Stimulated activated CD4-positive, alpha-beta T cell treated with anti-CD3 and anti-CD28 coated beads, Interleukin-15, amount 100 ng/mL, for 24 hours (primary cell): ENCODE results near the gene PTH1R.

ENCODE experiments used
- DNase-seq: peaks from one replicate; pipeline ENCODE4 v3.0.0-alpha.2; 2020

Gene PTH1R

DNA sequence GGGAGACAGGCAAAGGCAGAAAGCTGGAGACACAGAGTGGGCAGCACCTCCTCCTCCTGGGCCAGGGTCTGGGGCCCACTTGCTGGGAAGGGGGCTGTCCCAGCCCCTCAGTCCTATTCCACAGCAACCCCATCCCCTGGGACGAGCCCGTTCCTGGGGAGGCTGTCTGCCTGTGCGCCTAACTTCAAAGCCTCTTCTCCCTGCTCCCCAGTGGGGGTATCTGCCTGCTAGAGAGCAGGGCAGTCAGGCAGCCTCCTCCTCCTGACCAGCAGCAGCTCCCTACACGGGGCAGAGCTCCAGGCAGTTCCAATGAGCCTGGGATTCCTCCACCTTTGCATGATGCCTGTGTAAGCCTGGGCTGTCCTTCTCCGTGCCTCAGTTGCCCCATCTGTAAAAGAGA lies 6.9 kb downstream of the PTH1R start:
- no peak for DNase-seq

DNA sequence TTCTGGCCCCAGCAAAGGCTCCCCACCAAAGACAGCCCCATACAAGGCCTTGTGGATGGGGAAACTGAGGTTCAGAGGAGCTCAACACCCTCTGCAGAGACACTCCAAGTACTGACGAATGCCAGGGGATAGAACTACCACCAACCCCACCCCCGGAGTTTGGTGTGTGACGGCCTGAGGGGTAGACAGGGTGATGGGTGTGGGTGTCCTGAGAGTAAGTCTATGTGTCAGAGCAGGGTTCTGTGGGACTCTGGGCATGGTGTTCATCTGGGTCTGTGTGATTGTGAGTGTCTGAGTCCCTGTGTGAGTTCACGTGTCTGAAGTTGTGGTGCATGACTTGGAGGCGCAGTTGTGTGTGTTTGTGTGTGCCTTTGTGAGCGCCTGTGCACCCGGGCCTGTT lies 7.4 kb downstream of the PTH1R start:
- DNase-seq: peak; percentile 15

DNA sequence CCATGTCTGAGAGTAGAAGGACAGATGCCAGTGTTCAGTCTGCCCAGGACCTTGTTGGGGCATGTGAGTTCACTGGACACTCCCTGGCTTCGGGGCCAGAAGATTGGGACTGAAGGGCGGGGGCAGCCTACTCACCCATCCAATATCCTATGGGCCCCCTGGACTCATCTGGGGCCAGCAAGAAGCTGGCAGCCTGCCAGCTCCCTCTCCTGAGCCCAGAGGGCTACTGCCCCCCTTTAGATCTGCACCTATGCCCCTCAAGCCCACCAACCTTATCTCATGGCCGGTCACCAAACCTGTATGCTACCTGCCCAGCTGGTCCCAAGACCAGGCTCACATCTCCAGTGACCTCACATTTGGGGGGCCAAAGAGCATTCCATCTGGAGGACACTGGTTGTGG lies 8.1 kb downstream of the PTH1R start:
- no peak for DNase-seq

DNA sequence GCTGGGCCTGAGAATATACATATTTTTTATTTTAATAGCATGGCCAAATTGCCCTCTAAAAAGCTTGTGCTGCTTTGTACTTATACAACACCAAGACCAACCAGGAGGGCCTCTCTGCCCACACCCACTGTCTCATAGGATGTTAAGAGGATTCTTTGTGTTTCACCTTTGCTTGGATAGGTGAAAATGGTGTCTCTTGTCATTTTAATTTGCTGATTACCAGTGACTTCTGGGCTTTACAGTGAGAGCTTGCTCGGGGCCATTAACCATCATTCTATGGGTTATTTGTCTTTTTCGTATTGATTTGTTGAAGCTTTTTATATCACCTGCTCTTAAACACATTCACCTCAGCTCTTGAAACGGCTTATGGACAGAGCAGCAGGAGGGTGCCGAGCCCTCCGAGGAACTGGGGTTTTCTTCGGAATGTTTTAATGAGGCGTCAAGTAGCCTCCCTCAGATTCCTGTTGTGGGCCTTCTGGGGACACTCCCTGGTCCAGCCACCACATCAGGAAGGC lies 10.5 kb downstream of the PTH1R start:
- DNase-seq: no peak

DNA sequence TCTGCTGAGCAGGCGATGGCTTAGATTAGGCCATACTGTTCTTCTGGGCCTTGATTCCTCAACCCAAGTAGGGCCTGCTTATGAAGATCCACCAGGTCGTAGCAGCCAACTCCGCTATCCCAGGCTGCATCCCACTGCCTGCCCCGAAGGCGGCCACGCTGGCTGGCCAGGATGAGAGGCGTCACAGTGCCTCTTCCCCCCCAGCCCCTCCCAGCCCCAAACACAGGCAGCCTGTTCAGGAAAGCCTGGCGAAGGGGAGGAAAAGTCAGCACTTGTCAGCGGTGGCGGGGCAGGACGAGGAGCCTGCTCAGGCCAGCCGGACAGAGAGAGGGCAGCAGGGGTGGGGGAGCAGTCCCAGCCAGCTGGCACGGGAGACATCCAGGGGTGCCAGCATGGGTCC lies 11.2 kb downstream of the PTH1R start:
- no peak for DNase-seq

DNA sequence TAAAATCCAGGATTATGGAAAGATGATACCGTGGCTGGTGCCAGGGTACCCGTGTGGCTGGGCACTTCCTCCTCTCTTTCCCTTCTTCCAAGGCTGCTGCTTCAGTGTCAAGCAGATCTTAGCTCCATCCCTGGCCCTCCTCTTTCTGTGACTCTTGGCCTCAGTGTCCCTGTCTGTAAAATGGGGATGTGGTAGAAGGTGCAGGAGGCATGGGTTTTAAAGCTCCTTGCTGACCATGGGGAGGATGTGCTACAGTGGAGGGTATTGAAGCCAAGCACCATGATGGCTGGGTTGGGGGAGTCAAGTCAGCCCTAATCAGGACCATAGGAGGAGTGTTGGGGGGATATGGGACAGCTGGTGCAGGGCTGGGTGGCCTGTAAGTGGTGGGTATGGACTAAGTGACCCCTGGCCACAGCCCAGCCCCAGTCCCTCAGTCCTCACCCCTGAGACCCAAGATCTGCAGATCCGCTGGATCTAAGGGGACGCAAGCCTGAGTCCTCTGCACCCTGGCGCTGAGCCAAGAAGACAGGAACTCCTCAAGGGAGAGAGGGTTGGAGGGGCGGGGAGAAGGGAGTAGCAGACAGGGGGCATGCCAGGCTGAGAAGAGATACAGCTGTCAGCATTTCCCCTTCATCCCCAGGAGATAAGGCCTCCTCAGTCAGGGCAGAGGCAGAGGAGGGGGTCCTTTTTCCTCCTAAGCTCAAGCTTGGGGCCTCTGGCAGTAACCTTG lies 12.0 kb downstream of the PTH1R start:
- DNase-seq: no peak

DNA sequence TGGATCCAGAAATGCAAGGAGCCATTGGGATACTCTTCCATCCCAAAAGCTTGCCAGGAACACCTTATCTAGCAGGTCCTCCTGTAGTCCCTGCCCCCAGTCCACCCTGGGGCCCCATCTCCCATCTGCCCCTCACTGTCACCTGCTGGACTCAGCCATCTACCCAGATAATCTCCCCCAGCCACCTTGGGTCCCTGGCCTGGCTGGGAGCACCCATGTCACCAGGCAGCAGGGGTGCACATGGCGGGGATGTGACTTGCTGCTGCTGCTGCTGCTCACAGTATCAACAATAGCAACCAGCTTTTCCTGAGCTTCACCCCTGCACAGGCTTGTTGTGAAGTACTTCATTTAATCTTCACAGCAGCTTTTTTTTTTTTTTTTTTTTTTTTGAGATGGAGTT lies 12.6 kb downstream of the PTH1R start:
- no peak for DNase-seq

DNA sequence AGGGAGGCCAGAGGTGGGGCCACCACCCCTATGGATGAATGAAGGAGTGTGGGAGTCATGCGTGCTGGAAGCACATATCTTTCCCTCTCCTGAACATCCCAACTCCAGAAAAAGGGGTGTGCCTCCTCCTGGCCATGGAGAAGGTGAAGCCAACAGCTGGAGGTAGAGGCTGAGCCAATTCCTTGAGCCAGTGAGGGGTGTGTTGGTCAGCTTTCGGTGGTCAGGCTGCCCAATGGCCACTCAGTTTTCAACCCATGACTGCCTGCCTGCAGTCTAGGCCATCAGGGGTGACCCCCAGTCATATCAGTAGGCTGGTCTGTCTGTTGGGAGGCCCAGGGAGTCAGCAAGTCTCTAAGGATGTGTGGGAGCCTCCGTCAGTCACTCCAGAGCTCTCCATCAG lies 13.6 kb downstream of the PTH1R start:
- DNase-seq: no peak

DNA sequence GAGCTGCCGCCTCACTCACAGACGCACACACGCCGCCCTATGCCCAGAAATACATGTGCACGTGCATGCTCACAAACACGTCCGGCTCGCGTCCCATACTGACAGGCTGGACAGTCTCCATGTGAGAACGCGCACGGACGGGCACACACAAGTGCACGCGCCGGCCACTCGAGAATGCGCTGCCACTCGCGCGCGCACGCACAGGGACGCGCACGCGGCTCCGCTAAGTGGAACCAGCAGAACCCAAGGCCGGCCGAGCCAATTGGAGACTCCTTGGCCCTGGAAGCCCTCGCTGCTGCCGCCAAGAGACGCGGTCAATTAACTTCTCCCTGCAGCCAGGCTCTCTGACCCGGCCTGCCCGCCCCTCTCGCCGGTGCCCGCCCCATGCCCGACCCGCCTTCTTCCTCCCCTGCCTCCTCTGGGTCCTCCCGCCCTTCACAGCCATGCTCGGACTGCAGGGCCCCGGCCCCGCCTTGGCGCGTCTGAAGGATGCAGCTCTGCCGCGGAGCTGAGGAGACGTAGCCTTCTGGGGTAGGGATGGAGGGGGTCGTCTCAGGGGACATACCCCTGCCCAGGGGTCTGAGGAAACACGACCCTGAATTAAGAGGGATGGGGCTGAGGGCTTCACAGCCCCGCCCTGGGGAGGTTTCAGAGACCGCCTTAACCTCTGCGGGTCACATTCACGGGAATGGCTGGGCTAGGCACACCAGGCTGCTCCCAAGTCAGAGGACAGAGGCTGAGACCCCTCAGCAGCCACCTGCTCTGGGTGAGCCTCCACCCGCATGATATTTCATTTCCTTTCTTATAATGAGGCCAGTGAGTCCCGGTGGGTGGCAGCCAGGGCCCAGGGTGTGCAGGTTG lies 15.0 kb downstream of the PTH1R start:
- peak; percentile 30 for DNase-seq

DNA sequence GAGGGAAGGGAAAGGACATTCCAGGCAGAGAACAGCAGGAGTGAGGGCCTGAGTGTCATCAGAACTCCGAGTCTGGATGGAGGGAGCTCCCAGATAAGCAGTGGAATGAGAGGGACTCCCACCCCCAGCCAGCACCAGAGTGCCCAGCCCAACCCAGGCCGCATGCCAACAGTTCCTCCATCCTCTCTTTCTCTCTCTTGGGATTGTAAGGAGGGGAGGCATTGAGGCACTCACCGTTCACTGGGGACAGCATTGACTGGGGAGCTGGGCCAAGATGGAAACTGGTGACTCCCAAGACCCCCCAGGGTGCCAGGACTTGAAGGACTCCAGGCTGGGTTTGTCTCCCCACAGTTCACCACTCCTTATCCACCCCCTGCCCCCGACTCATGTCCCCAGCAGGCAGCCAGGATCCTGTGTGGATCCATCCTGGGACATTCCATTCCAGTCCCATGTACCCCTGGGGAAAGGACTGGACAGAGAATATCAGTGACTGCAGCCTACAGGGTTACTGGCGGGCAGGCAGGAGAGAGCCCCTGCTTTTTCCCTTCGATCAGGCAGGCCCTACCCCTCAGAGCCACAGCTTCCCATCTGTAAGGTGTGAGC lies 15.7 kb downstream of the PTH1R start:
- no peak for DNase-seq

DNA sequence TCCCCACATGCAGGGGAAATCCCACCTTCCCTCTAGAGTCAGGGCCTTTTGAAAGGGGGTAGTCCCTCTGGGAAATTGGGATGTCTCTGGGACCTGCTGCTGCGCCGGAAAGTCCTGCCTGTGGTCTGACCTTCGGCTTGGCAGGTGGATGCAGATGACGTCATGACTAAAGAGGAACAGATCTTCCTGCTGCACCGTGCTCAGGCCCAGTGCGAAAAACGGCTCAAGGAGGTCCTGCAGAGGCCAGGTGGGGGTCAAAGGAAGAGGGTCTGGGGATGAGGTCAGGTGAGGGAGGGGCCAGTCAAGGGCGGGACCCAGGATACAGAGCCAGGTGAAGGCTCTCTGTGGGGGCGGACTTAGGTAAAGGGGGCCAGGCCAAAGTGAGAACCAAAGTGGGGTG lies 16.2 kb downstream of the PTH1R start:
- no peak for DNase-seq

DNA sequence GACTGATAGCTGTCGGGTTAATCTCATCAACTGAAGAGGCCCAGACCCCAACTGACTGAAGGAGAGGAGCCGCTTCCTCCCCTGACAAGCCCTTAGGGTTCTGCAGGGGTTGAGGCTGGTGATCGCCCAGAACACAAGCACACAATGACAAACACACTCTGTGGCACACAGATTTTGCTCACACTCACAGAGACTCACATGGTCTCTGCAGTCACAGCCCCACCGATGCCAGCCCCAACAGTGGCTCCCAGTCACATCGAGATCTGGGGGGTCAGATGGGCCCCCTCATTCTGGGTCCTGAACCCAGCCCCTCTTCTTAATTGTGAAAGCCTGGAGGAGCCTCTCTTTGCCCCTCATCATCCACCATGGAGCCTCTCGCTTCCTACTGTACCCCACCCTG lies 16.7 kb downstream of the PTH1R start:
- no peak for DNase-seq

DNA sequence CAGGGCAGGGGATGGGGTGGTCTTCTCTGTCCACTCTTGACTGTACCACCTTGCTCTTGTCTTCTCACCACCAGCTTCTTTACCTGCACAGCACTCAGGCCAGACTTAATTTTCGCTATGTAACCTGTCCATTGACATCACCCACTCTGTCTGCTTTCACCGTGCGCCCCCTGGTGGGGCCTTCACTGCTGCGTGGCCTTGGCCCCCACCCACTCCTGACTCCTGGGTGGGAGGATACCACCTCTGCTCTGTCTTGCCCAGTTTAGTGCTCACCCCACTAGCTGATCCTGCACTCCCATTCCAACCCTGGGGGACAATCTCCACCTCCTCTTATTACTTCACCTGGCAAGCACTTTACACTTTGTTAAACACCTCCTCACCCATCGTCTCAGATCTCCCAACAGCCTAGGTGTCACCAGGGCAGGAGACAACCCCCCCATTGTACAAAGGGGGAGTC lies 17.7 kb downstream of the PTH1R start:
- DNase-seq: peak; percentile 86

DNA sequence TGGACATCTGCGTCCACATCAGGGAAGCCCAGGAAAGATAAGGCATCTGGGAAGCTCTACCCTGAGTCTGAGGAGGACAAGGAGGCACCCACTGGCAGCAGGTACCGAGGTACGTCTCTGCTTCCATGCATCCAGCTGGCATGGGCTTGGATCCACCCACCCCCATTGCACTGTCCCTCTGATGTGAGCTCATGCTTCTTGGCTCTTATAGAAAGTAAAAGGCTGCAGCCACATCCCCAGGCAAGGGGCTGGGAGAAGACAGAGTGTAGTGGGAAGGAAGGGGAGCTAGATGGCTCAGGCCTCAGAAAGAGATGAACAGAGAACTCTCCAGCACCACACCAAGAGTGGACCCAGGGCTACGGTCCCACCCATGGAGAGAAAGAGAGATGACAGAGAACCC lies 18.2 kb downstream of the PTH1R start:
- no peak for DNase-seq

DNA sequence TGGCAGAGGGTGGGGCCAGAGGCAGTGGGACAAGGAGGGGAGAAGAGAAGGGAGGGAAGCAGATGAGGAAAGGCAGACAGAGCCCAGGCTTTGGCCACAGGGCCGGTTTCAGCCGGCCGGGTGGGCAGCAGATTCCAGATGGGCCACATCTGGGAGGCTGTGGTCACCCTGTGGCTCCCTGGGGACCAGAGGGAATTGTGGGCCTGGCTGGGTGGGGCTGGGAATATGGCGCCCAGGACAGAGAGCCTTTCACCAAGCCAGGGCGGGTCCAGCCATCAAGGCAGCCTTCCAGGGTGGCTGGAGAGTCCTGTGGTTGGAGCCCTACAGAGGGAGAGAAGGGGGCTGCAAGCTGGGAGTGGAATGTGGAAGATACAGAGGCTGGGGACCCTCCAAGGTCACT lies 18.9 kb downstream of the PTH1R start:
- no peak for DNase-seq

DNA sequence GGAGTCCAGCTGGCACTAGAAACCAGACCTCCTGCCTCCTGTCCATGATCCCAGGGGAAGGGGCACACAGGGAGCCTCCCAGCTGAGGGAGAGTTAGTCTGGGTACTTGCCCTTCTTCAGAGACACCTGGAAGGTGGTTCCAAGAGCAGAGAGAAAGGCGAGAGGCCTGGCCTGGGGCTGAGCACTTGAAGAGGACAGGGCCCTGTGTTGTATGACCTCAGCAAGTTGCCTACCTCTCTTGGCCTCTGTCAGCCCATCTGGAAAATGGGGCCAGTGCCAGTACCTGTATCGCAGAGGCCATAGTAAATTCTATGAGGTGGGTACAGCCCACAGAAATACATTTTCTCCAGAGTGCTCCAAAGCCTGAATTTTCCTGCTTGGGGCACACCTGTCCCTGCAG lies 19.5 kb downstream of the PTH1R start:
- DNase-seq: no peak

DNA sequence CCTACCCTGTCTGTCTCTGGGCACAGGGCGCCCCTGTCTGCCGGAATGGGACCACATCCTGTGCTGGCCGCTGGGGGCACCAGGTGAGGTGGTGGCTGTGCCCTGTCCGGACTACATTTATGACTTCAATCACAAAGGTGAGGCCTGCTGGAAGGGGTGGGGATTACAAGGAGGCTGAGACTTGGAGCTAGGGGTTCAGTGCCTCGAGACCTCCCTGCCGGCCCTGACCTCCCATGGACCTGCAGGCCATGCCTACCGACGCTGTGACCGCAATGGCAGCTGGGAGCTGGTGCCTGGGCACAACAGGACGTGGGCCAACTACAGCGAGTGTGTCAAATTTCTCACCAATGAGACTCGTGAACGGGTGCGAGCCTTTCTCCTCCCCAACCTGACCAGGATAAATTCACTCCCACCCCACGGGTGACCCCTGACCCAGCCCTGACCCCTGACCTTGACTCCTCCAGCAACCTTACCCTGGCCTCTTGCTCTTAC lies 20.4 kb downstream of the PTH1R start:
- no peak for DNase-seq

DNA sequence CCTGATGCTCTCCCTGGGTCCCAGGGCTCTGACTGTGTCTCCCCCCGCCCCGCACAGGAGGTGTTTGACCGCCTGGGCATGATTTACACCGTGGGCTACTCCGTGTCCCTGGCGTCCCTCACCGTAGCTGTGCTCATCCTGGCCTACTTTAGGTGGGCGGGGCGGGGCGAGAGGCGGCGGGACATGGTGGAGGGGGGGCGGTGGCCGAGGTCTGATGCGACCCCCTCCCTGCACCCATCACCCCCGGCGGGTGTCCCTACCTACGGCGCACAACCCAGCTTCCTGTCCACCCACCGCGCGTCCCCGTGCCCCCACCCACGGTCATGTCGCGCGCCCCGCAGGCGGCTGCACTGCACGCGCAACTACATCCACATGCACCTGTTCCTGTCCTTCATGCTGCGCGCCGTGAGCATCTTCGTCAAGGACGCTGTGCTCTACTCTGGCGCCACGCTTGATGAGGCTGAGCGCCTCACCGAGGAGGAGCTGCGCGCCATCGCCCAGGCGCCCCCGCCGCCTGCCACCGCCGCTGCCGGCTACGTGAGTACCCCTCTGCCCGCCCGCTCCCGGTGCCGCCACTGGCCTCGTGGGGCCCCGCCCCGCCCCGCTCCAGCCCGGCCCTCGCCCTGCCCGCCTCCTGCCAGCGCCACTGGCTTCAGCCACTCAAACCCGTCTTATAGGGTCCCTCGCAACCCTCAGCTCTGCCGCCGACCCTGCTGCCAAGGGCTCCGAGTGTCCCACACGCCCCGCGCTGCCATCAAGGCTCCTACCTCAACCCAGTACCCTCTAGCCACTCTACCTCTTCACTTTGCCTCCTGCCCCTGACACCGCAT lies 21.0 kb downstream of the PTH1R start:
- peak; percentile 20 for DNase-seq

DNA sequence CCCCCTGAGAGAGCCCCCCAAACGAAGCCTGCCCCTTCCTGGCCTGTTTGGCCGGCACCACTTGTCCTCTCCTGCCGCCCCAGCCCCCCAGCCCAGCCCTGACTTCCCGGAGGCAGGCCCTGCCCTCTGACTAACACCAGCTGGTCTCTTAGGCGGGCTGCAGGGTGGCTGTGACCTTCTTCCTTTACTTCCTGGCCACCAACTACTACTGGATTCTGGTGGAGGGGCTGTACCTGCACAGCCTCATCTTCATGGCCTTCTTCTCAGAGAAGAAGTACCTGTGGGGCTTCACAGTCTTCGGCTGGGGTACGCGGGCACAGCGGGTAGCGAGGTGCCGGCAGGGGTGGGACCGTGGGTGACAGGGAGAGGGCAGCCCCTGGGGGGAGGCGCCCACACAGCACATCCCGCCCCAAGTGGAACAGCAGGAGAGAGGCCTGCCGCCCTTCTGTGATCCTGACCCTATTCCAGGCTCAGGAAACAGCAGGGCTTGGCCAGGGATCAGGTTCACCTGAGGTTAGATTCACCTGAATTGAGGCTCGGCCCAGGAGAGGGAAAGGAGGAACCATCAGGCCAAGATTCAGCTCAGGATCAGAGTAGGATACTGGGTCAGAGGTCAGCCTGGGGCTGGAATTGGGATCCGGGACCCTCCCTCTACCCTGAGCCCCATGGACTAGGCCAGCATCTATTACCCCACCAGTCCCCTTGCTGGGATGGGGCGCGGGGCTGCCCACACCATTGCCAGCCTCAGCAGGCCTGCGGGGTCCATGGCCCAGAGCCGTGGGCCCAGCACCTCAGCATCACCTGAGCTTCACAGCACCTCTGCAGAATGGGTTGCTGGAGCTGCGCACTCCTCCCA lies 21.9 kb downstream of the PTH1R start:
- DNase-seq: no peak

DNA sequence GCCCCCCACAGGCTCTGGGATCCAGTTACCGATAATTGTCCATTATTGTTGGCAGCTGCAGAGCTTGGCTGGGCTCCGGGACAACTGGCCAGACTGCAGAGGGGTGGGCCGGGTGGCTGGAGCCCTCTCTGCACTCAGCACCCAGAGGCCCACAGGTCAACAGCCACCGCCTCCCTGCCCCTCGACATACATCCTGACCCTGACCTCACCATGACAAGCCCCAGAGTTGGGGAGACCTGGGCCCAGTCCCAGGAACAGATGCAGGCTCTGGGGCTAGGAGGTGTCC lies 22.4 kb downstream of the PTH1R start:
- no peak for DNase-seq

DNA sequence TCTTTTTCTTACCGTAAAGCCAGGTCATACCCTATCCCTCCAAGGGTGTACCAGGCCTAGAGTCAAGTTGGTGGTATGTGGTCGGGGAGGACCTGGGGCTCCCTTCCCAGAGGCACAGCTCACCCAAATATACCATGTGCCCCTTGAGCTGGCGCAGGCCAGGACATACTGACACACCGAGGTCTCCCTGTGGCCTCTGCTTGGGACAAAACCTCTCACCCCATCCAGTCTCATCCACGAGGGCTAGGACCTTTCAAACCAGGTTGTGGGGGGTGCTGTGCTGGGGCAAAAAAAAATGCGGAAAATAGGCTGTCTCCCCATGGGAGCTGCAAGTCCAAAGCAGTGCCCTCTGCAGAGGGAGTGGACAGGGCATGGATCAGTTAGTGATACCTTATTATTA lies 22.8 kb downstream of the PTH1R start:
- no peak for DNase-seq

DNA sequence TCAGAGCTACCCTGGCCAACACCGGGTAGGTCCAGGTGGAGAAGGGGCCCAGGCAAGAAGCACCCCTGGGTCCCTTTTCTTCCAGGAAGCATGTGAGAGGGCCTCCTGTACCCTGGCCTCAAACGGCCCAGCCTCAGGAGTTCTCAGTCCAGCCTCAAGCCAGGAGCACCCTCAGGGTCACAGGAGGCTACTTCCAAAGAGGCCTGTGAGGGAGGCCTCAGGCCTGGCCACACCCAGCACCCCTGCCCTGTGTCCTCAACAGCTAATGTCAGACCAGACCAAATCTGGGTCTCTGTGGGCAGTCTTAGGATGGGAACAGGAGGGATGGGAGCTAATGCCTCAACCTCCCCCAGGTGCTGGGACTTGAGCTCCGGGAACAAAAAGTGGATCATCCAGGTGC lies 23.5 kb downstream of the PTH1R start:
- no peak for DNase-seq
